ENCODE data around the gene NR4A1.

- no peak for TF ChIP-seq CTCF (IDR thresholded peaks at IDR 0.05)
- TF ChIP-seq POLR2A (IDR thresholded peaks at IDR 0.05; ENCODE audit: low read depth): no peak
These were observed 8.4 kb upstream of the NR4A1 start for GRCh38 chr12:52042706-52043385.
